ENCODE results near the gene DSTN. TPM values are rescaled to one million over a fixed set of nuclear protein-coding genes. Genes with fewer than 3 reads are reported as not detected.

The DSTN gene
- total RNA-seq, 1 donor from 2014 or later = 91.9 TPM

GRCh38 chr20:17621229-17621968, 51.5 kb downstream of the DSTN start:
- Mint-ChIP-seq H3K4me3 (no peak overlapping the region), H3K36me3 (ENCODE audit: low read depth) (peaks cover 3% of the 10 kb centered on the region), H3K27me3 (ENCODE audit: low read depth) (no peaks in the 10 kb centered on the region), H3K9me3 (no peaks in the 10 kb centered on the region), H3K4me1 (no peaks in the 10 kb centered on the region), H3K27ac (ENCODE audit: unreplicated experiment) (no peak overlapping the region)
- DNase-seq (ENCODE audit: low read depth, low spot score) = no peak
- TF ChIP-seq, protein P1, sequence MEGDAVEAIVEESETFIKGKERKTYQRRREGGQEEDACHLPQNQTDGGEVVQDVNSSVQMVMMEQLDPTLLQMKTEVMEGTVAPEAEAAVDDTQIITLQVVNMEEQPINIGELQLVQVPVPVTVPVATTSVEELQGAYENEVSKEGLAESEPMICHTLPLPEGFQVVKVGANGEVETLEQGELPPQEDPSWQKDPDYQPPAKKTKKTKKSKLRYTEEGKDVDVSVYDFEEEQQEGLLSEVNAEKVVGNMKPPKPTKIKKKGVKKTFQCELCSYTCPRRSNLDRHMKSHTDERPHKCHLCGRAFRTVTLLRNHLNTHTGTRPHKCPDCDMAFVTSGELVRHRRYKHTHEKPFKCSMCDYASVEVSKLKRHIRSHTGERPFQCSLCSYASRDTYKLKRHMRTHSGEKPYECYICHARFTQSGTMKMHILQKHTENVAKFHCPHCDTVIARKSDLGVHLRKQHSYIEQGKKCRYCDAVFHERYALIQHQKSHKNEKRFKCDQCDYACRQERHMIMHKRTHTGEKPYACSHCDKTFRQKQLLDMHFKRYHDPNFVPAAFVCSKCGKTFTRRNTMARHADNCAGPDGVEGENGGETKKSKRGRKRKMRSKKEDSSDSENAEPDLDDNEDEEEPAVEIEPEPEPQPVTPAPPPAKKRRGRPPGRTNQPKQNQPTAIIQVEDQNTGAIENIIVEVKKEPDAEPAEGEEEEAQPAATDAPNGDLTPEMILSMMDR (conservative IDR thresholded peaks at IDR 0.05) = no peak

- no peaks in the 10 kb centered on the region for H3K27me3 Mint-ChIP-seq (ENCODE audit: low read depth)
- H3K4me1 Mint-ChIP-seq = no peaks in the 10 kb centered on the region
- H3K4me3 Mint-ChIP-seq = no peak overlapping the region
- no peak for DNase-seq (ENCODE audit: low read depth, low spot score)
- TF ChIP-seq, protein P1 (conservative IDR thresholded peaks at IDR 0.05) = no peak
- no peaks in the 10 kb centered on the region for H3K9me3 Mint-ChIP-seq
- H3K36me3 Mint-ChIP-seq (ENCODE audit: low read depth) = peaks cover 3% of the 10 kb centered on the region
- no peak overlapping the region for H3K27ac Mint-ChIP-seq (ENCODE audit: unreplicated experiment)
Measured at GRCh38 chr20:17622086-17622850, 52.4 kb downstream of the DSTN start.

DNA sequence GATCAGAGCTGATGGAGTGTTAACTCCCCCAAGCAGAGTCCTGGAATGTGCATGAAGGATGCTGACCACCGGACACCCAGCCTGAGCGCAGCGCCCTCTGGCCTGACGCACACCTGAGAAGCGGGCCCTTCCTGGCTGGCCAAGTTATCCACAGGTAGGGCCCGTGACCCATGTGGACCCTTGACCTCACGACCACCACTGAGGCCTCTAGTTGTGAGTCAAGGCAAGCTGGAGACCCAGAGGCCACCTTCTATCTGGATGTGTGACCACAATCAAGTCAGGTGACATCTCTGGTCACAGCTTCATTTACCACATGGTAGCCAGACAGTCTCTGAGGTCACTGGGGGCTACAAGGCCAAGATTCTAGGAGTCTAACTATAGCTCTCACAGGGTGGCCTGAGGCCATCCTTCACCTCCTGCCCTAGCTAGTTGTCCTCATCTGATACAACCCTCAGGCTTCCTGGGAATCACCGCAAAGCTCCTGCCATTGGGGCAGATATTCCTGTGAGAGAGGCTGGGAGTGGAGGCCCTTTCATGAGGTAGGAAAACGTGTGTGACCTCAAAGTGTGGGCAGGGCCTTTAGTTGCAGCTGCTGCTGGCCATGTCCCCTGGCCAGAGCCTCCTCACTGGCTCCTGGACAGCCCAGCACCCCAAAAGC, 53.1 kb downstream of the DSTN start:
- H3K9me3 Mint-ChIP-seq = no peaks in the 10 kb centered on the region
- TF ChIP-seq, protein P1 (conservative IDR thresholded peaks at IDR 0.05) = no peak

DNA sequence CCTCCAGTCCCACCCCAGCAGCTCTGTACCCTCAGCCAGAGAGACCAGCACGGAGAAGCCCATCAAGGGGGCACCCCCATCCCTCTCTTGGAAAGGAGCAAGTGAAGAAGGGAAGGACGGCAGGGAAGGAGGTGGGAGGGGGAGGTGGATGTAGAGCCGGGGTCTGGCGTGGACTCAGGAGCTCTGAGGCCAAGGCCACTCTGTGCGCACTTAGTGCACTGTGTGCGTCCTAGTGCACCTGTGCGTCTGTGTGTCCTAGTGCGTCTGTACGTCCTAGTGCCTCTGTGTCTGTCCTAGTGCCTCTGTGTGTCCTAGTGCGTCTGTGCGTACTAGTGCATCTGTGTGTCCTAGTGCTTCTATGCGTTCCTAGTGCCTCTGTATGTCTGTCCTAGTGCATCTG, 54.2 kb downstream of the DSTN start:
- no peak for DNase-seq (ENCODE audit: low read depth, low spot score)
- no peak overlapping the region for H3K27ac Mint-ChIP-seq (ENCODE audit: unreplicated experiment)
- H3K4me3 Mint-ChIP-seq = no peak overlapping the region
- peaks cover 3% of the 10 kb centered on the region for H3K36me3 Mint-ChIP-seq (ENCODE audit: low read depth)
- no peaks in the 10 kb centered on the region for H3K9me3 Mint-ChIP-seq
- peaks cover 3% of the 10 kb centered on the region for H3K4me1 Mint-ChIP-seq
- no peaks in the 10 kb centered on the region for H3K27me3 Mint-ChIP-seq (ENCODE audit: low read depth)
- TF ChIP-seq, protein P1 (conservative IDR thresholded peaks at IDR 0.05) = no peak

More for the DNA sequence above, 53.1 kb downstream of the DSTN start:
- Mint-ChIP-seq H3K4me3 (no peak overlapping the region), H3K27me3 (ENCODE audit: low read depth) (no peaks in the 10 kb centered on the region), H3K36me3 (ENCODE audit: low read depth) (peaks cover 3% of the 10 kb centered on the region), H3K4me1 (no peaks in the 10 kb centered on the region), H3K27ac (ENCODE audit: unreplicated experiment) (no peak overlapping the region)
- DNase-seq (ENCODE audit: low read depth, low spot score) = no peak

- peaks cover 3% of the 10 kb centered on the region for H3K4me1 Mint-ChIP-seq
- no peaks in the 10 kb centered on the region for H3K27me3 Mint-ChIP-seq (ENCODE audit: low read depth)
- no peak for DNase-seq (ENCODE audit: low read depth, low spot score)
- no peaks in the 10 kb centered on the region for H3K9me3 Mint-ChIP-seq
- no peak overlapping the region for H3K4me3 Mint-ChIP-seq
- peaks cover 3% of the 10 kb centered on the region for H3K36me3 Mint-ChIP-seq (ENCODE audit: low read depth)
- H3K27ac Mint-ChIP-seq (ENCODE audit: unreplicated experiment) = no peak overlapping the region
- TF ChIP-seq, protein P1 (conservative IDR thresholded peaks at IDR 0.05) = no peak
Measured at GRCh38 chr20:17624551-17625245, 54.8 kb downstream of the DSTN start.
